Measurements from ENCODE around the gene PAX9. TPM values are rescaled to one million over a fixed set of nuclear protein-coding genes. Genes with fewer than 3 reads are reported as not detected.

PAX9 gene
- total and polyA plus RNA-seq, 5 donors, result not detected

GRCh38 chr14:36663404-36664321, 2.0 kb downstream of the PAX9 start:
- H3K9me3 ChIP-seq (ENCODE audit: control insufficient read depth, low read length), result no peaks in the 10 kb centered on the region
- peak overlapping the region; percentile 1 for H3K4me3 ChIP-seq (ENCODE audit: low read length)
- no peak overlapping the region for H3K27ac ChIP-seq (ENCODE audit: low read length)
- peaks cover 3% of the 10 kb centered on the region for H3K27me3 ChIP-seq (ENCODE audit: control insufficient read depth, insufficient read depth)
- H3K4me1 ChIP-seq (ENCODE audit: control insufficient read depth, insufficient read depth, low read length), result peaks cover 12% of the 10 kb centered on the region
- intact Hi-C loops (cut with DNase I), result no loop called here
- ATAC-seq (peak in 1 of 2 donors; percentile 21), DNase-seq (peak in 1 of 3 donors; percentile 45)
- 2% methylated on average over 39 of the region's 39 CpGs for WGBS

- no peak for ATAC-seq
- Histone ChIP-seq H3K4me1 (ENCODE audit: control insufficient read depth, insufficient read depth, low read length) (peaks cover 12% of the 10 kb centered on the region), H3K9me3 (ENCODE audit: control insufficient read depth, low read length) (no peaks in the 10 kb centered on the region), H3K27me3 (ENCODE audit: control insufficient read depth, insufficient read depth) (peaks cover 3% of the 10 kb centered on the region), H3K27ac (ENCODE audit: low read length) (no peak overlapping the region), H3K4me3 (ENCODE audit: low read length) (peak overlapping the region; percentile 1)
- no peak for DNase-seq
- WGBS, result 13% methylated on average over 9 of the region's 9 CpGs
- intact Hi-C loops (cut with DNase I), result no loop called here
These were observed 2.9 kb downstream of the PAX9 start for GRCh38 chr14:36664322-36665193.

- intact Hi-C loops (cut with DNase I), result no loop called here
- no peak overlapping the region for H3K27ac ChIP-seq (ENCODE audit: low read length)
- DNase-seq (no peak), ATAC-seq (no peak)
- no peaks in the 10 kb centered on the region for H3K9me3 ChIP-seq (ENCODE audit: control insufficient read depth, low read length)
- 30% methylated on average over 18 of the region's 18 CpGs for WGBS
- H3K27me3 ChIP-seq (ENCODE audit: control insufficient read depth, insufficient read depth), result peaks cover 3% of the 10 kb centered on the region
- peaks cover 12% of the 10 kb centered on the region for H3K4me1 ChIP-seq (ENCODE audit: control insufficient read depth, insufficient read depth, low read length)
- no peak overlapping the region for H3K4me3 ChIP-seq (ENCODE audit: low read length)
These were observed 4.3 kb downstream of the PAX9 start for GRCh38 chr14:36665887-36666415.

GRCh38 chr14:36666416-36667206, 5.0 kb downstream of the PAX9 start:
- 4% methylated on average over 68 of the region's 68 CpGs for WGBS
- ATAC-seq (peak in 1 of 2 donors; percentile 19), DNase-seq (peak in 1 of 3 donors; percentile 56)
- no peak overlapping the region for H3K27ac ChIP-seq (ENCODE audit: low read length)
- peaks cover 5% of the 10 kb centered on the region for H3K27me3 ChIP-seq (ENCODE audit: control insufficient read depth, insufficient read depth)
- peaks cover 11% of the 10 kb centered on the region for H3K4me1 ChIP-seq (ENCODE audit: control insufficient read depth, insufficient read depth, low read length)
- intact Hi-C loops (cut with DNase I), result no loop called here
- H3K4me3 ChIP-seq (ENCODE audit: low read length), result no peak overlapping the region
- H3K9me3 ChIP-seq (ENCODE audit: control insufficient read depth, low read length), result no peaks in the 10 kb centered on the region

GRCh38 chr14:36667679-36668078, 6.0 kb downstream of the PAX9 start:
- Histone ChIP-seq H3K27ac (ENCODE audit: low read length) (no peak overlapping the region), H3K4me1 (ENCODE audit: control insufficient read depth, insufficient read depth, low read length) (peaks cover 8% of the 10 kb centered on the region), H3K4me3 (ENCODE audit: low read length) (no peak overlapping the region), H3K9me3 (ENCODE audit: control insufficient read depth, low read length) (no peaks in the 10 kb centered on the region), H3K27me3 (ENCODE audit: control insufficient read depth, insufficient read depth) (peaks cover 8% of the 10 kb centered on the region)
- DNase-seq (no peak), ATAC-seq (no peak)
- intact Hi-C loops (cut with DNase I), result no loop called here
- WGBS, result 16% methylated on average over 4 of the region's 4 CpGs

GRCh38 chr14:36671149-36671548, 9.5 kb downstream of the PAX9 start:
- intact Hi-C loops (cut with DNase I), result no loop called here
- WGBS, result 74% methylated on average over 3 of the region's 3 CpGs

GRCh38 chr14:36672095-36672494, 10.4 kb downstream of the PAX9 start:
- DNase-seq (no peak), ATAC-seq (no peak)
- no peak overlapping the region for H3K27ac ChIP-seq (ENCODE audit: low read length)
- peaks cover 8% of the 10 kb centered on the region for H3K27me3 ChIP-seq (ENCODE audit: control insufficient read depth, insufficient read depth)
- no peaks in the 10 kb centered on the region for H3K9me3 ChIP-seq (ENCODE audit: control insufficient read depth, low read length)
- no peaks in the 10 kb centered on the region for H3K4me1 ChIP-seq (ENCODE audit: control insufficient read depth, insufficient read depth, low read length)
- H3K4me3 ChIP-seq (ENCODE audit: low read length), result no peak overlapping the region
- intact Hi-C loops (cut with DNase I), result no loop called here
- 86% methylated on average over 4 of the region's 4 CpGs for WGBS

More at GRCh38 chr14:36671149-36671548, 9.5 kb downstream of the PAX9 start:
- no peak overlapping the region for H3K27ac ChIP-seq (ENCODE audit: low read length)
- peaks cover 8% of the 10 kb centered on the region for H3K27me3 ChIP-seq (ENCODE audit: control insufficient read depth, insufficient read depth)
- DNase-seq (no peak), ATAC-seq (no peak)
- peaks cover 2% of the 10 kb centered on the region for H3K4me1 ChIP-seq (ENCODE audit: control insufficient read depth, insufficient read depth, low read length)
- no peaks in the 10 kb centered on the region for H3K9me3 ChIP-seq (ENCODE audit: control insufficient read depth, low read length)
- no peak overlapping the region for H3K4me3 ChIP-seq (ENCODE audit: low read length)

- peaks cover 8% of the 10 kb centered on the region for H3K27me3 ChIP-seq (ENCODE audit: control insufficient read depth, insufficient read depth)
- ATAC-seq, result no peak
These were observed 13.0 kb downstream of the PAX9 start for GRCh38 chr14:36674659-36675058.

GRCh38 chr14:36675581-36675980, 13.9 kb downstream of the PAX9 start:
- DNase-seq (no peak), ATAC-seq (no peak)
- no peaks in the 10 kb centered on the region for H3K4me1 ChIP-seq (ENCODE audit: control insufficient read depth, insufficient read depth, low read length)
- peaks cover 8% of the 10 kb centered on the region for H3K27me3 ChIP-seq (ENCODE audit: control insufficient read depth, insufficient read depth)
- intact Hi-C loops (cut with DNase I), result no loop called here
- H3K4me3 ChIP-seq (ENCODE audit: low read length), result no peak overlapping the region
- no peaks in the 10 kb centered on the region for H3K9me3 ChIP-seq (ENCODE audit: control insufficient read depth, low read length)
- no peak overlapping the region for H3K27ac ChIP-seq (ENCODE audit: low read length)
- WGBS, result 68% methylated on average over 6 of the region's 6 CpGs

More at GRCh38 chr14:36674659-36675058, 13.0 kb downstream of the PAX9 start:
- Histone ChIP-seq H3K4me3 (ENCODE audit: low read length) (no peak overlapping the region), H3K4me1 (ENCODE audit: control insufficient read depth, insufficient read depth, low read length) (no peaks in the 10 kb centered on the region), H3K9me3 (ENCODE audit: control insufficient read depth, low read length) (no peaks in the 10 kb centered on the region), H3K27ac (ENCODE audit: low read length) (no peak overlapping the region)
- WGBS, result 78% methylated on average over 3 of the region's 3 CpGs
- no peak for DNase-seq
- intact Hi-C loops (cut with DNase I), result no loop called here

- Histone ChIP-seq H3K9me3 (ENCODE audit: control insufficient read depth, low read length) (no peaks in the 10 kb centered on the region), H3K4me1 (ENCODE audit: control insufficient read depth, insufficient read depth, low read length) (no peaks in the 10 kb centered on the region), H3K27ac (ENCODE audit: low read length) (no peak overlapping the region), H3K27me3 (ENCODE audit: control insufficient read depth, insufficient read depth) (peaks cover 8% of the 10 kb centered on the region), H3K4me3 (ENCODE audit: low read length) (no peak overlapping the region)
- DNase-seq (no peak), ATAC-seq (no peak)
- intact Hi-C loops (cut with DNase I), result no loop called here
- 13% methylated on average over 10 of the region's 10 CpGs for WGBS
These were observed 14.6 kb downstream of the PAX9 start for GRCh38 chr14:36676236-36676635.
